Heart left ventricle (tissue), 16 donors: ENCODE results near the gene AP1M2. TPM values are rescaled to one million over a fixed set of nuclear protein-coding genes. Genes with fewer than 3 reads are reported as not detected.

Source experiments
- ATAC-seq, 4 donors: fragments of 200-7000 bp; cut with Tn5 transposase; one replicate each; pipeline ENCODE4 v1.9.1; 2020 to 2022; ENCODE audit warnings: moderate library complexity in 4 of 4, mild to moderate bottlenecking in 3 of 4, moderate number of reproducible peaks in 1 of 4
- DNase-seq, 5 donors: peaks; one replicate each; pipeline ENCODE4 v3.0.0-alpha.2; 2020
- H3K27ac ChIP-seq, 12 donors: fragments of 200-600 bp; sonication (generic) in 4 of 12; one replicate each; pipeline versions ENCODE4 v1.5.0 to v1.8.0; 2016 to 2022; ENCODE audit warnings: mild to moderate bottlenecking in 2 of 12
- H3K27me3 ChIP-seq, 9 donors: fragments of 200-600 bp; sonication (generic) in 2 of 9; one replicate each; pipeline versions ENCODE4 v1.5.1 to v1.8.0; 2016 to 2022; ENCODE audit warnings: mild to moderate bottlenecking in 3 of 9
- H3K36me3 ChIP-seq, 9 donors: fragments of 200-600 bp; sonication (generic) in 2 of 9; one replicate each; pipeline versions ENCODE4 v1.5.0 to v1.8.0; 2018 to 2022; ENCODE audit warnings: mild to moderate bottlenecking in 2 of 9
- H3K4me1 ChIP-seq, 12 donors: fragments of 200-600 bp; sonication (generic) in 4 of 12; one replicate each; pipeline versions ENCODE4 v1.5.0 to v1.8.0; 2016 to 2022; ENCODE audit warnings: mild to moderate bottlenecking in 3 of 12
- H3K4me3 ChIP-seq, 12 donors: fragments of 200-600 bp; sonication (generic) in 4 of 12; one replicate each; pipeline versions ENCODE4 v1.5.0 to v1.8.0; 2017 to 2022; ENCODE audit warnings: mild to moderate bottlenecking in 9 of 12, moderate library complexity in 4 of 12
- H3K9me3 ChIP-seq, 12 donors: fragments of 200-600 bp; sonication (generic) in 4 of 12; one replicate each; pipeline versions ENCODE4 v1.5.0 to v1.8.0; 2016 to 2022; ENCODE audit warnings: mild to moderate bottlenecking in 1 of 12
- POLR2A ChIP-seq, 2 donors: fragments of 450-650 bp; IDR thresholded peaks; one replicate each; pipeline ENCODE4 v1.6.1; 2017; ENCODE audit warnings: antibody characterized with exemption in 2 of 2, mild to moderate bottlenecking in 2 of 2, moderate library complexity in 2 of 2
- WGBS, 4 donors: extraction: QIAGEN DNeasy Blood & Tissue Kit in 2 of 4; methylation state at CpG; one replicate each; pipeline versions ENCODE4 v1.1.5 to v1.1.7; 2013 to 2018; 5-methylcytosine and 5-hydroxymethylcytosine counted together
- intact Hi-C, 10 donors: fragments of 100-400 bp; cut with DNase I; formaldehyde crosslinking; loops; one replicate each; pipeline versions ENCODE4 v1.11.1 to v1.14.2; 2022
- polyA plus RNA-seq, 2 donors: library from polyadenylated mRNA; stranded (reverse); fragments of 200-250 nt; gene quantifications; one replicate each; pipeline ENCODE4 v1.2.3, GENCODE V29; 2013
- total RNA-seq, 9 donors: library from RNA; depleted of rRNA in 2 of 9; stranded (reverse); fragments of >200 nt in 2 of 9; fragmentation: NEBNext Ultra II Directional in 3 of 9; extraction: Animal tissue kit (Norgen Biotek cat#: 25700) in 3 of 9; gene quantifications; one replicate each; pipeline versions ENCODE4 v1.1.0 to v1.2.4, GENCODE V29; 2016 to 2023
- TF ChIP-seq, protein P1 (sequence below), 12 donors: fragments of 200-600 bp; sonication (generic) in 4 of 12; IDR thresholded peaks; one replicate each; pipeline versions ENCODE4 v1.5.0 to v1.8.0; 2018 to 2022; ENCODE audit warnings: antibody characterized with exemption in 12 of 12, mild to moderate bottlenecking in 5 of 12
- donor health status: ischemic (EF 13 %, LVEDD 7.1; RV severe dilation, severe dysfunction).
- donor health status: healthy with polysubstance abuse.
- donor health status: DM: no; HTN: yes; CAD: no.
- donor health status: DM: no; HTN: no; CAD: no.
- donor health status: ischemic (EF 25% LVEDD 6.9; RV normal size, moderate dysfunction).
- donor health status: ischemic (EF 25% LVEDD 5.7; RV mildly dilated, moderate dysfunction).
- donor health status: healthy.
- donor health status: DM: yes; HTN: yes; CAD: no.
- donor health status: ischemic (EF 35%, LVEDD 5.7; RV mildly dilated, moderate dysfunction).
- donor health status: nonischemic (EF 11% LVEDD 7.7; RV severe dilation, severe dysfunction).
- donor health status: DM: yes; HTN: yes; CAD: no.
- donor health status: PGD.
- donor health status: ischemic (EF 29% LVEDD 5.4; RV normal size, mild dysfunction).
- donor health status: nonischemic (EF 23%, LVEDD 6.1; RV moderate dilation, normal function).

The AP1M2 gene
- total and polyA plus RNA-seq, 11 donors = 3.6 TPM; not detected in 10

DNA sequence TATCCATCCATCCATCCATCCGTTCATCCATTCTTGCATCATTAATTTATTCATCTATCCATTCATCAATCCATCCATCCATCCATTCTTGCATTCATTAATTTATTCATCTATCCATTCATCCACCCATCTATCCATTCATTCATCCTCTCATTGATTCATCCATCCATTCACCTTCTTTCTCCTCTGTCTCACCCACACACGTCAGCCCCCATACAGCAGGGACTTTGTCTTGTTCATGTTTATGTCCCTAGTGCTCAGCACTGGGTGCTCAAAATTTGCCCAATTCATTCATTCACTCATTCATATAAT lies 683 bp upstream of the AP1M2 start:
- Histone ChIP-seq H3K27me3 (peaks cover 0 to 35% (median 11%) of the 10 kb centered on the region in 9 donors), H3K36me3 (no peaks in the 10 kb centered on the region), H3K27ac (no peak overlapping the region), H3K4me1 (peaks cover 0 to 3% (median 0%) of the 10 kb centered on the region in 12 donors), H3K4me3 (no peak overlapping the region), H3K9me3 (no peaks in the 10 kb centered on the region)
- intact Hi-C loops = no loop called here
- TF ChIP-seq, protein P1, sequence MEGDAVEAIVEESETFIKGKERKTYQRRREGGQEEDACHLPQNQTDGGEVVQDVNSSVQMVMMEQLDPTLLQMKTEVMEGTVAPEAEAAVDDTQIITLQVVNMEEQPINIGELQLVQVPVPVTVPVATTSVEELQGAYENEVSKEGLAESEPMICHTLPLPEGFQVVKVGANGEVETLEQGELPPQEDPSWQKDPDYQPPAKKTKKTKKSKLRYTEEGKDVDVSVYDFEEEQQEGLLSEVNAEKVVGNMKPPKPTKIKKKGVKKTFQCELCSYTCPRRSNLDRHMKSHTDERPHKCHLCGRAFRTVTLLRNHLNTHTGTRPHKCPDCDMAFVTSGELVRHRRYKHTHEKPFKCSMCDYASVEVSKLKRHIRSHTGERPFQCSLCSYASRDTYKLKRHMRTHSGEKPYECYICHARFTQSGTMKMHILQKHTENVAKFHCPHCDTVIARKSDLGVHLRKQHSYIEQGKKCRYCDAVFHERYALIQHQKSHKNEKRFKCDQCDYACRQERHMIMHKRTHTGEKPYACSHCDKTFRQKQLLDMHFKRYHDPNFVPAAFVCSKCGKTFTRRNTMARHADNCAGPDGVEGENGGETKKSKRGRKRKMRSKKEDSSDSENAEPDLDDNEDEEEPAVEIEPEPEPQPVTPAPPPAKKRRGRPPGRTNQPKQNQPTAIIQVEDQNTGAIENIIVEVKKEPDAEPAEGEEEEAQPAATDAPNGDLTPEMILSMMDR (IDR thresholded peaks at IDR 0.05) = no peak
- TF ChIP-seq POLR2A (IDR thresholded peaks at IDR 0.05) = no peak
- no peak for DNase-seq
- 87 to 90% (median 89%) methylated on average over 2 of the region's 2 CpGs for WGBS, 4 donors
- ATAC-seq = no peak

- ATAC-seq (no peak), DNase-seq (no peak)
- Histone ChIP-seq H3K4me3 (no peak overlapping the region), H3K9me3 (no peaks in the 10 kb centered on the region), H3K27me3 (peaks cover 0 to 35% (median 11%) of the 10 kb centered on the region in 9 donors), H3K27ac (no peak overlapping the region), H3K4me1 (peaks cover 0 to 4% (median under 1%) of the 10 kb centered on the region in 12 donors), H3K36me3 (no peaks in the 10 kb centered on the region)
- intact Hi-C loops = no loop called here
- TF ChIP-seq POLR2A (IDR thresholded peaks at IDR 0.05) = no peak
- TF ChIP-seq, protein P1 (IDR thresholded peaks at IDR 0.05) = no peak
- WGBS, 4 donors = 78 to 80% (median 79%) methylated on average over 6 of the region's 6 CpGs
These were observed 716 bp downstream of the AP1M2 start for GRCh38 chr19:10586396-10586795.

GRCh38 chr19:10583036-10583776 lies 3.9 kb downstream of the AP1M2 start:
- no peak overlapping the region for H3K27ac ChIP-seq
- intact Hi-C loops = loop anchor here in 5 of 10 donors (5.0 kb wide), 2 partner anchors 109 to 114 kb away; no protein-coding TSS in a partner anchor
- H3K9me3 ChIP-seq = no peaks in the 10 kb centered on the region
- H3K27me3 ChIP-seq = peaks cover 0 to 18% (median 7%) of the 10 kb centered on the region in 9 donors
- ATAC-seq (no peak), DNase-seq (no peak)
- peaks cover 0 to 9% (median 3%) of the 10 kb centered on the region in 12 donors for H3K4me1 ChIP-seq
- 80 to 90% (median 86%) methylated on average over 9 of the region's 9 CpGs for WGBS, 4 donors
- H3K36me3 ChIP-seq = no peaks in the 10 kb centered on the region
- TF ChIP-seq, protein P1 (IDR thresholded peaks at IDR 0.05) = no peak
- TF ChIP-seq POLR2A (IDR thresholded peaks at IDR 0.05) = no peak
- H3K4me3 ChIP-seq = no peak overlapping the region

DNA sequence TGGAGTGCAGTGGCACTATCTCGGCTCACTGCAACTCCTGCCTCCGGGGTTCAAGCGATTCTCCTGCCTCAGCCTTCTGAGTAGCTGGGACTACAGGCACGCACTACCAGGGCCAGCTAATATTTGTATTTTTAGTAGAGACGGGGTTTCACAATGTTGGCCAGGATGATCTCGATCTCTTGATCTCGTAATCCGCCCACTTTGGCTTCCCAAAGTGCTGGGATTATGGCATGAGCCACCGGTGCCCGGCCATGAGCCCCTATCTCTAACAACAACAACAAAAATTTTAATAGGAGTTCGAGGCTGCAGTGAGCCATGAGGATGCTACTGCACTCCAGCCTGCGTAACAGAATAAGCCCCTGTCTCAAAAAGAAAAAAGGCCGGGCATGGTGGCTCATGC lies 5.0 kb downstream of the AP1M2 start:
- WGBS, 4 donors = 88 to 96% (median 93%) methylated on average over 13 of the region's 13 CpGs
- intact Hi-C loops = loop anchor here in 5 of 10 donors (5.0 kb wide), 2 partner anchors 110 to 115 kb away; no protein-coding TSS in a partner anchor
- DNase-seq = no peak
- H3K36me3 ChIP-seq = no peaks in the 10 kb centered on the region
- peaks cover 0 to 7% (median 3%) of the 10 kb centered on the region in 12 donors for H3K4me1 ChIP-seq
- H3K27me3 ChIP-seq = peaks cover 0 to 8% (median 3%) of the 10 kb centered on the region in 9 donors
- no peaks in the 10 kb centered on the region for H3K9me3 ChIP-seq
- H3K27ac ChIP-seq = no peak overlapping the region
- ATAC-seq = no peak
- H3K4me3 ChIP-seq = no peak overlapping the region
- no peak for TF ChIP-seq POLR2A (IDR thresholded peaks at IDR 0.05)
- TF ChIP-seq, protein P1 (IDR thresholded peaks at IDR 0.05) = no peak
